GM23338 (cell line): ENCODE data around the gene HTR2B. TPM values are rescaled to one million over a fixed set of nuclear protein-coding genes. Genes with fewer than 3 reads are reported as not detected.

Experiments
- ATAC-seq: fragments of 200-7000 bp; cut with Tn5 transposase; 3 replicates; pipeline ENCODE4 v1.9.1; 2020
- DNase-seq: peaks from one replicate; pipeline ENCODE4 v3.0.0-alpha.2; 2015; ENCODE audit warnings: low spot score
- H2AFZ ChIP-seq: fragments of 200-600 bp; sonication (generic); 2 replicates; pipeline ENCODE4 v1.8.0; 2016; ENCODE audit warnings: antibody characterized with exemption, mild to moderate bottlenecking, moderate library complexity
- H3F3A ChIP-seq: fragments of 200-600 bp; sonication (generic); replicated peaks from 2 replicates; pipeline ENCODE4 v1.8.0; 2017; ENCODE audit warnings: antibody characterized with exemption, mixed run types, low read depth
- H3K27ac ChIP-seq: fragments of 200-600 bp; sonication (generic); 2 replicates; pipeline ENCODE4 v1.6.1; 2016; ENCODE audit warnings: low read depth
- H3K27me3 ChIP-seq: fragments of 200-600 bp; sonication (generic); 2 replicates; pipeline ENCODE4 v1.8.0; 2016; ENCODE audit warnings: mild to moderate bottlenecking, mixed run types, moderate library complexity; ENCODE audit not compliant: insufficient read depth
- H3K36me3 ChIP-seq: fragments of 200-600 bp; sonication (generic); 2 replicates; pipeline ENCODE4 v1.8.0; 2016; ENCODE audit warnings: mild to moderate bottlenecking; ENCODE audit not compliant: insufficient read depth
- H3K4me1 ChIP-seq: fragments of 200-600 bp; sonication (generic); 2 replicates; pipeline ENCODE4 v1.8.0; 2016; ENCODE audit warnings: mild to moderate bottlenecking, moderate library complexity; ENCODE audit not compliant: insufficient read depth
- H3K4me2 ChIP-seq: fragments of 200-600 bp; sonication (generic); 2 replicates; pipeline ENCODE4 v1.7.1; 2017; ENCODE audit warnings: mixed run types
- H3K4me3 ChIP-seq: fragments of 200-600 bp; sonication (generic); 2 replicates; pipeline ENCODE4 v1.6.1; 2016; ENCODE audit warnings: mixed run types
- H3K79me2 ChIP-seq: fragments of 200-600 bp; sonication (generic); replicated peaks from 2 replicates; pipeline ENCODE4 v1.8.0; 2017; ENCODE audit warnings: mild to moderate bottlenecking; ENCODE audit not compliant: insufficient read depth
- H3K9me2 ChIP-seq: fragments of 200-600 bp; sonication (generic); 2 replicates; pipeline ENCODE4 v1.8.0; 2017; ENCODE audit not compliant: insufficient read depth
- H4K20me1 ChIP-seq: fragments of 200-600 bp; sonication (generic); replicated peaks from 2 replicates; pipeline ENCODE4 v1.8.0; 2017; ENCODE audit warnings: mild to moderate bottlenecking; ENCODE audit not compliant: insufficient read depth
- H3K27ac Mint-ChIP-seq: 2 replicates; pipeline ENCODE4 v1.8.0; 2020; ENCODE audit warnings: inconsistent platforms, mild to moderate bottlenecking, moderate library complexity, mixed read lengths
- H3K27me3 Mint-ChIP-seq: 3 replicates; pipeline ENCODE4 v1.8.0; 2022; ENCODE audit warnings: low read depth, mild to moderate bottlenecking, moderate library complexity, mixed read lengths, inconsistent platforms; ENCODE audit not compliant: insufficient read depth, poor library complexity
- H3K36me3 Mint-ChIP-seq: 3 replicates; pipeline ENCODE4 v1.8.0; 2021; ENCODE audit warnings: low read depth, mild to moderate bottlenecking, inconsistent platforms, moderate library complexity, mixed read lengths
- H3K4me1 Mint-ChIP-seq: 3 replicates; pipeline ENCODE4 v1.8.0; 2020; ENCODE audit warnings: mild to moderate bottlenecking, inconsistent platforms, mixed read lengths
- H3K4me3 Mint-ChIP-seq: 3 replicates; pipeline ENCODE4 v1.8.0; 2021; ENCODE audit warnings: moderate library complexity, mild to moderate bottlenecking, inconsistent platforms, mixed read lengths
- H3K9me3 Mint-ChIP-seq: 3 replicates; pipeline ENCODE4 v1.8.0; 2020; ENCODE audit warnings: moderate library complexity, mild to moderate bottlenecking, inconsistent platforms, mixed read lengths
- CREB1 ChIP-seq: fragments of 250-450 bp; sonication (Bioruptor Pico); IDR thresholded peaks from 2 replicates; pipeline ENCODE4 v1.5.0; 2020; ENCODE audit warnings: low read depth, mild to moderate bottlenecking, moderate library complexity
- CTCF ChIP-seq, 2 experiments: fragments of 200-600 bp in 1 of 2; sonication (generic) in 1 of 2; conservative IDR thresholded peaks; 2 replicates each; pipeline versions ENCODE4 v1.5.1 to v1.6.1; 2016 to 2017; ENCODE audit warnings: antibody characterized with exemption in 2 of 2, low read depth in 2 of 2, mild to moderate bottlenecking in 2 of 2, moderate library complexity in 1 of 2
- ETS1 ChIP-seq: IDR thresholded peaks from 2 replicates; pipeline ENCODE4 v1.6.1; 2016; ENCODE audit warnings: antibody characterized with exemption
- EZH2 ChIP-seq: fragments of 200-600 bp; sonication (generic); IDR thresholded peaks from one replicate; pipeline ENCODE4 v1.8.0; 2017; ENCODE audit warnings: antibody characterized with exemption, mild to moderate bottlenecking, low read depth; ENCODE audit not compliant: unreplicated experiment
- EZH2phosphoT487 ChIP-seq: fragments of 200-600 bp; sonication (generic); IDR thresholded peaks from one replicate; pipeline ENCODE4 v1.8.1; 2018; ENCODE audit warnings: antibody characterized with exemption; ENCODE audit not compliant: unreplicated experiment
- JUNB ChIP-seq: IDR thresholded peaks from one replicate; pipeline ENCODE4 v1.6.1; 2016; ENCODE audit warnings: antibody characterized with exemption; ENCODE audit not compliant: unreplicated experiment
- NANOG ChIP-seq: IDR thresholded peaks from 2 replicates; pipeline ENCODE4 v1.6.1; 2016; ENCODE audit warnings: antibody characterized with exemption, borderline replicate concordance
- POLR2AphosphoS5 ChIP-seq: IDR thresholded peaks from 2 replicates; pipeline ENCODE4 v1.6.1; 2016; ENCODE audit warnings: antibody characterized with exemption, low read depth
- REST ChIP-seq: IDR thresholded peaks from one replicate; pipeline ENCODE4 v1.6.1; 2018; ENCODE audit warnings: antibody characterized with exemption; ENCODE audit not compliant: unreplicated experiment
- STAT1 ChIP-seq: IDR thresholded peaks from one replicate; pipeline ENCODE4 v1.6.1; 2016; ENCODE audit warnings: antibody characterized with exemption; ENCODE audit not compliant: unreplicated experiment
- ZNF114 ChIP-seq: fragments of 250-450 bp; sonication (Bioruptor Pico); IDR thresholded peaks from 2 replicates; pipeline ENCODE4 v1.5.0; 2020; ENCODE audit warnings: mild to moderate bottlenecking, moderate library complexity
- ZNF331 ChIP-seq: fragments of 250-450 bp; sonication (Bioruptor Pico); IDR thresholded peaks from 2 replicates; pipeline ENCODE4 v1.5.0; 2020; ENCODE audit warnings: low read depth, mild to moderate bottlenecking, moderate library complexity
- ZNF462 ChIP-seq: fragments of 250-450 bp; sonication (Bioruptor Pico); IDR thresholded peaks from 2 replicates; pipeline ENCODE4 v1.5.0; 2020; ENCODE audit warnings: mild to moderate bottlenecking, moderate library complexity
- polyA plus RNA-seq: library from polyadenylated mRNA; unstranded; fragments of >200 nt; fragmentation: Nextera tagmentation; extraction: Ambion mirVana; gene quantifications from 2 replicates; pipeline ENCODE4 v1.2.1, GENCODE V29; 2016
- total RNA-seq: library from RNA; depleted of rRNA; stranded (reverse); fragments of >200 nt; shearing (Covaris generic); gene quantifications from 2 replicates; pipeline ENCODE4 v1.2.3, GENCODE V29; 2014

Gene HTR2B
- total and polyA plus RNA-seq, 2 experiments from 2014 or later: 0.16 TPM; not detected in 1

- Histone ChIP-seq H3K36me3 (peaks cover 21% of the 10 kb centered on the region; the same call in 1 of the 2 replicates), H3K79me2 (no peaks in the 10 kb centered on the region), H3K4me2 (no peak overlapping the region), H4K20me1 (no peaks in the 10 kb centered on the region; the same call in 1 of the 2 replicates), H3K9me2 (no peaks in the 10 kb centered on the region), H3K27ac (no peak overlapping the region), H3K27me3 (no peaks in the 10 kb centered on the region), H3F3A (peaks cover 3% of the 10 kb centered on the region; the same call in 1 of the 2 replicates), H3K4me1 (peaks cover 16% of the 10 kb centered on the region), H2AFZ (no peak overlapping the region), H3K4me3 (no peak overlapping the region)
- H3K9me3 Mint-ChIP-seq: no peaks in the 10 kb centered on the region
- H3K27ac Mint-ChIP-seq: no peak overlapping the region
- no peaks in the 10 kb centered on the region for H3K27me3 Mint-ChIP-seq
- ATAC-seq (no peak), DNase-seq (no peak)
- H3K36me3 Mint-ChIP-seq: peaks cover 65% of the 10 kb centered on the region
- peaks cover 7% of the 10 kb centered on the region; the same call in 2 of the 3 replicates for H3K4me1 Mint-ChIP-seq
- TF ChIP-seq ZNF114 (no peak), REST (no peak), EZH2 (no peak), ZNF462 (no peak), ETS1 (no peak), JUNB (no peak), EZH2phosphoT487 (no peak), ZNF331 (no peak), CREB1 (CRISPR knock-in tag) (no peak), CTCF (conservative IDR thresholded peaks at IDR 0.05; ENCODE audit: low read depth in 2 of 2) (no peak), STAT1 (no peak), NANOG (no peak), POLR2AphosphoS5 (no peak)
- H3K4me3 Mint-ChIP-seq: no peak overlapping the region
Observed at GRCh38 chr2:231167745-231168459, 43.1 kb upstream of the HTR2B start.
